Activated CD8-positive, alpha-beta T cell treated with anti-CD3 and anti-CD28 coated beads for 36 hours (primary cell): ENCODE results near the gene ZNF362. TPM values are rescaled to one million over a fixed set of nuclear protein-coding genes. Genes with fewer than 3 reads are reported as not detected.

Source experiments
- ATAC-seq: fragments of 200-7000 bp; cut with Tn5 transposase; one replicate; pipeline ENCODE4 v1.10.0; 2021; ENCODE audit warnings: mild to moderate bottlenecking, moderate library complexity
- CTCF ChIA-PET: fragments of 350-600 bp; sonication (Branson Sonifier 250); formaldehyde crosslinking; loops from one replicate; lab custom pipeline; 2021; ENCODE audit warnings: antibody characterized with exemption; lab: Charles Lee
- POLR2A ChIA-PET: fragments of 350-600 bp; sonication (Branson Sonifier 250); formaldehyde crosslinking; loops from one replicate; lab custom pipeline; 2021; ENCODE audit warnings: antibody characterized with exemption; lab: Charles Lee
- DNase-seq: peaks from one replicate; pipeline ENCODE4 v3.0.0-alpha.2; 2020
- H3K27ac Mint-ChIP-seq: one replicate; pipeline ENCODE4 v1.8.0; 2021; ENCODE audit warnings: mild to moderate bottlenecking, mixed read lengths
- H3K27me3 Mint-ChIP-seq: one replicate; pipeline ENCODE4 v1.8.0; 2021; ENCODE audit warnings: mixed read lengths
- H3K36me3 Mint-ChIP-seq: one replicate; pipeline ENCODE4 v1.8.0; 2021; ENCODE audit warnings: low read depth, mixed read lengths
- H3K4me1 Mint-ChIP-seq: one replicate; pipeline ENCODE4 v1.8.0; 2021; ENCODE audit warnings: low read depth, mixed read lengths
- H3K4me3 Mint-ChIP-seq: one replicate; pipeline ENCODE4 v1.8.0; 2021; ENCODE audit warnings: mild to moderate bottlenecking, moderate library complexity, mixed read lengths
- H3K9me3 Mint-ChIP-seq: one replicate; pipeline ENCODE4 v1.8.0; 2021; ENCODE audit warnings: mixed read lengths
- CTCF ChIP-seq: fragments of 200-600 bp; IDR thresholded peaks from one replicate; pipeline ENCODE4 v1.8.0; 2022; ENCODE audit warnings: antibody characterized with exemption, mild to moderate bottlenecking
- intact Hi-C: fragments of 100-400 bp; cut with micrococcal nuclease; formaldehyde crosslinking; loops from one replicate; pipeline ENCODE4 v1.10.0; 2022
- total RNA-seq, 2 experiments: library from RNA; stranded (reverse); gene quantifications; one replicate each; pipeline ENCODE4 v1.2.3, GENCODE V29; 2021

ZNF362 gene
- total RNA-seq, 2 experiments from 2014 or later = 5.4 to 7.8 TPM

DNA sequence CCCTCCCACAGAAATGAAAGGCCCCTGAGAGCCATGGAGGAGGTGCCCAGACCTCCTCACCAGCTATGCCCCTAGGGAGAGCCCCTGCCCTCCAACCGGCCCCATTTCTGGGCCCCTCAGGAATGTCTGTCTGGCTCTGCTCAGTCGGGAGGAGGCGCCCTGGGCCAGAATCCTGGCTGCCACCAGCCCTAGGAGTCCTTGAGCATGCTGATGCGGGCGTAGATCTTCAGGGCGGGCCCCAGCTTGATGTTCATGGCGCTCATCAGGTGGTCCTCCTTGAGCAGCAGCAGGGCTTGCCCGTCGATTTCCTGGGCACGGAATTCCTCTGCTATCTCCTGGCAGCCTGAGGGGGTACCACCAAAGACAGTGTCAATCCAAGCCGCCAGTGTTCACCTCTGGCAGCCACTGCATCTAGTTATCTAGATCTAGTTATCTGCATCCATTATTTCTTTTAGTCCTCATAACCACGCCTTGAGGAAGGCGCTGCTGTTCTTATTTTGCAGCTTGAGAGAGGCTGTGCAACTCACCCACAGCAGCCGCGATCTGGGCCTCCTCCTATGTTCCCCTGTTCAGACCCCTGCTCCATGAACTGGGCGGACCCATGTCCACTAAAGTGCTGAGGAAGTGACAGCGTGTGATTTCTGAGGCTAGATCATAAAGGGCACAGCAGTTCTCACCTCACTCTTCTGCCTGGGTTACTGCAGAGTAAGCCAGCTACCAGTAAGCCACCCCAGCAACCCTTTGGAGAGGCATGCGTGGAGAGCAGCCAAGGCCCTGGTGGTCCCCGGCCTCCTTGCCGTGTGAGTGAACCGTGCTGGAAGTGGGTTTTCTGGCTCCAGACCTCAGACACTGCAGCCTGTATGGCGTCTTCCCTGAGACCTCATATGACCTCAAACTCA lies 68.6 kb downstream of the ZNF362 start:
- H3K36me3 Mint-ChIP-seq = peaks cover 29% of the 10 kb centered on the region
- no peaks in the 10 kb centered on the region for H3K27me3 Mint-ChIP-seq
- TF ChIP-seq CTCF = no peak
- ATAC-seq (no peak), DNase-seq (no peak)
- no peaks in the 10 kb centered on the region for H3K4me1 Mint-ChIP-seq
- no peaks in the 10 kb centered on the region for H3K9me3 Mint-ChIP-seq
- ChIA-PET CTCF (no interaction called here), POLR2A (no interaction called here)
- no peak overlapping the region for H3K4me3 Mint-ChIP-seq
- H3K27ac Mint-ChIP-seq = no peak overlapping the region
- intact Hi-C loops = no loop called here

DNA sequence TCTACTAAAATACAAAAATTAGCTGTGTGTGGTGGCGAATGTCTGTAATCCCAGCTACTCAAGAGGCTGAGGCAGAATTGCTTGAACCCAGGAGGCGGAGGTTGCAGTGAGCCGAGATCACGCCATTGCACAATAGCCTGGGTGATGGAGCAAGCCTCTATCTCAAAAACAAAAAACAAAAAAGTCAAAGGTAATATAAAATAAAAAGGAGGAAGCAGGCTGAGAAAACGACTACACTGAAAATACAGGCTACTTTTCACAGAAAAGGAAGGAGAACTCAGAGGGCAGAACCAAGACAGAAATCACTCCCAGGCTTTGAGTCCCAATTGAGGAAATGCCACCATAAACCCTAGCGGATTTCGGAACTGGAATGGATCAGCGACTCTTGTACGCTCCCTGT lies 70.5 kb downstream of the ZNF362 start:
- no peak for TF ChIP-seq CTCF
- Mint-ChIP-seq H3K4me3 (no peak overlapping the region), H3K36me3 (peaks cover 30% of the 10 kb centered on the region), H3K4me1 (no peaks in the 10 kb centered on the region), H3K27me3 (no peaks in the 10 kb centered on the region), H3K9me3 (no peaks in the 10 kb centered on the region), H3K27ac (no peak overlapping the region)
- ATAC-seq (no peak), DNase-seq (no peak)
- intact Hi-C loops = no loop called here
- CTCF ChIA-PET = no interaction called here
- POLR2A ChIA-PET = no interaction called here

DNA sequence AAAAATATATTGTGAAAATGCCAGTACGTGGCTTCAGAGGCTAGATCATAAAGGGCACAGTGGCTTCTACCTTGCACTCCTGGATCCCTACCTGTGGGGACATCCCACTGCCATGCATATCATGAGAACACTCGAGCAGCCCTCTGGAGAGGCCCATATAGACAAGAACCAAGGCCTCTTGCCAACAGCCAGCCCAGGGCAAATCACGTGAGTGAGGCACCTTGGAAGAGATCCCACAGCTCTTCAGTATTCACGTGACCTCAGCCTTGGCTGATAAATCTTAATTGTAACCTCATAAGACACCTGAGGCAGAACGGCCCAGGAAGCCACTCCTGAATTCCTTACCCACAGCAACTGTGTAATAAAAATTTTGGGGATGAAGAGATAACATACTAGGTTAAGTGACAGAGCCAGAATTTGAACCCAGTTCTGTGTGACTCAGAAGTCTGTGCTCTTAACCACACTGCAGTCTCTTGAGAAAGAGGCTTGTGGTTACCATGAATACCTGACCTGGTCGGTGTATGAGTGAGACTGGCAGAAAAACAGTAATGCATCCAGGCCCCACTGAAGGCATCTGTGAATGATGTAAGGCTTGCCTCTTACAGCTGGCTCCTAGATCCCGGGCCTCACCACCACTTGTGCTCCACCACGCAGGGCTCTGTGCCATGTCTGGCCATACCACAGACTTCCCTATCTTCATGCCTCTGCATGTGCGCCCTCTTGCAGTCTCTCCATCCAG lies 71.5 kb downstream of the ZNF362 start:
- Mint-ChIP-seq H3K4me1 (no peaks in the 10 kb centered on the region), H3K27me3 (no peaks in the 10 kb centered on the region), H3K4me3 (no peak overlapping the region), H3K36me3 (peaks cover 35% of the 10 kb centered on the region), H3K9me3 (no peaks in the 10 kb centered on the region), H3K27ac (no peak overlapping the region)
- intact Hi-C loops = no loop called here
- no peak for TF ChIP-seq CTCF
- ATAC-seq = no peak
- ChIA-PET POLR2A (no interaction called here), CTCF (interaction anchor here (1.0 to 1.3 kb wide), 2 partner anchors 30 to 32 kb away, joined by 3 to 4 read pairs; no protein-coding TSS in a partner anchor)
- DNase-seq = no peak

DNA sequence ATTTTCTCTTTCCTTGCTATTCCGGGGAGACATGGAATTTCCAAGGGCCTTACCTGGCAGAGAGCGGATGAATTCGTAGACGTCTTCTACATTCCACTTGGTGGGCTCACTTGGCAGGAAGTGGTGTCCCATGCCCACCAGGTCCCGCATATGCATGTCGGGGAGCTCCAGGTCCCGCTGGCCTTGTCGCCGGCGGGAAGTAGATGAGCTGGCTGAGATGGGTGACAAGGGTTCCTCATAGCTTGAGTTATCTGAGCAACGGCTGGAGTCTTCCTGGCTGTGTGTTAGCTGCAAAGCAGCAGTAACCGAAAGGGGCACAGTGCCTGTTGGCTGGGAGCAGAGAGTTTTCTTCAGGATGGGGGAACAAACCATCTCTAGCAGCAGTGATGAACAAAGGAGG lies 72.5 kb downstream of the ZNF362 start:
- DNase-seq (no peak), ATAC-seq (no peak)
- Mint-ChIP-seq H3K9me3 (no peaks in the 10 kb centered on the region), H3K4me3 (no peak overlapping the region), H3K36me3 (peaks cover 35% of the 10 kb centered on the region), H3K4me1 (no peaks in the 10 kb centered on the region), H3K27ac (no peak overlapping the region), H3K27me3 (no peaks in the 10 kb centered on the region)
- POLR2A ChIA-PET = no interaction called here
- CTCF ChIA-PET = interaction anchor here (1.0 to 1.3 kb wide), 2 partner anchors 31 to 33 kb away, joined by 3 to 4 read pairs; no protein-coding TSS in a partner anchor
- intact Hi-C loops = no loop called here
- no peak for TF ChIP-seq CTCF
